SU-DHL-6 (cell line): ENCODE data around the gene RBFOX2.
A peak's percentile ranks its signal among the peaks of the same experiment; 100 is the strongest.

ENCODE experiments used
- CTCF ChIP-seq: fragments of 200-600 bp; sonication (generic); IDR thresholded peaks from one replicate; pipeline ENCODE4 v1.5.1; 2017; ENCODE audit warnings: antibody characterized with exemption, mild to moderate bottlenecking, low read length, moderate library complexity; ENCODE audit not compliant: insufficient read depth, poor library complexity, severe bottlenecking
- EZH2phosphoT487 ChIP-seq: fragments of 200-600 bp; sonication (generic), shearing (Covaris generic); conservative IDR thresholded peaks from 2 replicates; pipeline ENCODE4 v1.6.1; 2018; ENCODE audit warnings: mild to moderate bottlenecking, antibody characterized with exemption, low read length, moderate library complexity, mixed read lengths

GRCh38 chr22:35930933-35931332 is 97.7 kb downstream of the RBFOX2 start:
- TF ChIP-seq CTCF, result peak; percentile 51
- TF ChIP-seq EZH2phosphoT487, result no peak
